ENCODE results near the gene ADRA2A. TPM values are rescaled to one million over a fixed set of nuclear protein-coding genes. Genes with fewer than 3 reads are reported as not detected.

The ADRA2A gene
- total RNA-seq, 1 experiment from 2014 or later: 0.24 TPM

DNA sequence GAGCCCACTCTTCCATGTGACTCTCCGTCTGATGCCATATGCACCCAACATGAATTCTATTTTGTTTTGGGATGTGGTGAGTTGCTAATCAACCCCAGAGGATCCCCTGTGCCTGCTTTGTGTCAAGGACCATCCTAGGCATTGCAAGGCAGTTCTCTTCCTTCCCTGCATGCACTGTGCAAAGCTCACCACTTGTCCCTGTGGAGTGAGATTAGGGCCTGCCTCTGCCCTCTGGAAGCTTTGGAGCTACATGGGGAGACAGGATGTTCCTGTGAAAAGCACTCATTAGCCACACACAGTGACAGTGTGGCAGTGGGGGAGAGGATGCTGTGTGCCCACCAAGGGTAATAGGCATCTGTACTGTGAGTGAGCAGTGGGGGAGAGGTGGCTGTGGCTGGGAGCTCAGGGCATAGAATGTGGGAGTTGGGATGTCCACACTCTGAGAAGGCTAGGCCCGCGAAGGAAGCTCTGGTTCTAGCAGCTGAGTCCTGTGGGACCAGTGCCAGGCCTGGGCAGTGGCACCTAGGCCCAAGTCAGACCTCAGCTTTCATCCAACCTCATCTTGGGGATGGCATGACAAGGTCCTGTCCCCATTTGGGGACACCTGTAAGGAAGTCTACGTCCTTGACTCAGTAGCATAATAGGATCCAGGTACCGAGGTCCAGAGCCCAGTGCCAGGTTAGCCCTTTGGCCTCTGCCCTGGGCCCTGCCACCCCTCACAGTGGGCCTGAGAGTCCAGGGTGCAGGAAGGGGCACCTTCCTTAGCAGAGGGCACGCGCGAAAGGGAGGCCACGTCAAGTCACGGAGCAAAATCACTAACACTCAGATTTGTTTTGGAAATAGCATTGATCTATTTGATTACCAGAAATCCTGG is 6.6 kb downstream of the ADRA2A start:
- no peak for DNase-seq (ENCODE audit: low read depth)

DNA sequence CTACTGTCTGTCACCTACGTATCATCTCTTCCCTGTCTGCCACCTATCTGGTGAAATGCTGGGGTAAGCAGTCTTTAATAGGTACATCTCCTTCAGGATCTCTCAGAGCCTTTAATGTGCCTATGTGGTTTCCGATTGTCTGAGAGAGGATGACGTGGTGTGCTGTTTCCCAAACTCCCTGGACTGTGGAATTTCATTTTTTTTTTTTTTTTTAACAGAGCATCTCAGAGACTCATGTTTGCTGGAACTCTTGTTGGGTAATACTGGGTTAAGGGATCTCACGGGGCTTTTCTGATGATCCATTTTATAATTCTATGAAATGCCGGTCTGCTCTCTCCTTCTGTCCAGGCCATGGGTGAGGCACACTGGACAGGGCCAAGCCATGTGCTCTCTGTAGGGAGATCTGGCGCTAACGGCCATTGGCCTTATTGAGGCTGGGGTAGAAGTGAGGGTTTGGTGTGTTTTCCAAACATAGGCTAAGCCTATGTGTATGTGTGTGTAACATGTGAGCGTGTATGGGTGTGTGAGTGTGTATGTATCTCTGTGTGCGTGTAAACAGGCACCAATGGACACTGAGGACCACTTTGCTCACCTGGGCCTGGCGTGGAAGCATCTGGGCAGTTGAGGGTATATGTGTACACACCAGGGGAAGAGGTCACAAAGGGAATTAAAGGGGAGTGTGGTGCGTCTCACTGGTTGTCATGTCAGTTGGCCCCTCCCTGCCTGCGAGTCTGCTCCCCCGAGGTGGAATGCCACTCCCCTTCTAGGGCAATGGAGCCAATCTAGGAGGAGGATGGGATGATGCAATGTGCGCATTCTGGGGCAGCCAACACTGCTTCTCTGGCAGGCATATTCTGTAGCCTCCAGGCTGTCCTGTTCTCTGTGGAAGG is 7.8 kb downstream of the ADRA2A start:
- DNase-seq (ENCODE audit: low read depth): no peak

DNA sequence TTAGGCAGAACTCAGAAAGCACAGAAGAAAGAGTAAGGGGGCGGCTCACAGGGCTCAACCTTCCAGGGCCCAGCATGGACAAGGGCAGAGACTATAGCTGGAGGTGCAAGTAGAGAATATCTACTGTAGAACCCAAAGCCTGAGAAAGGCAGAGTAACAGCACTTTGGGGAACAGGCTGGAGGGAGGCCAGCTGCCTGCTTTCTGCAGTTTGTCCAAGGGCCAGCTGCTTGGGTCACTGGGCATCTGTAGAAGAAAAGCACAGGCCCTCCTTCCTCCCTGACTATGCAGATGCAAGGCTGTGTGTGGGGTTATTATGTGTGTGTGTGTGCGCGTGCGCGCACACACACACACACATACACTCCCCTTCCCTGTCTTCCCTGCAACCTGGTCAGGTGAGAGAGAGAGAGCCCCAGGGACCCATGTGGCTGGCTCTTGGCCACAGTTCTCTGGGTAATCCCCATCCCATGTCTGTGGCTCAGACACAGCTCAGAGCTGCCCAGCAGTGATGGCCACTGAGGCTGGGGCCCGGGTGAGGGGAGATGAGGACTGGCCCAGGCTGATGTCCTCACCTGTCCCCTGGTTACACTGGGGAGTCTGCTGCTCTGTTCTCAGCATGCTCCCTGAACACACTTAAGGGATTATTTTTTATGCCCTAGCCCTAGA is 9.0 kb downstream of the ADRA2A start:
- DNase-seq (ENCODE audit: low read depth): no peak

DNA sequence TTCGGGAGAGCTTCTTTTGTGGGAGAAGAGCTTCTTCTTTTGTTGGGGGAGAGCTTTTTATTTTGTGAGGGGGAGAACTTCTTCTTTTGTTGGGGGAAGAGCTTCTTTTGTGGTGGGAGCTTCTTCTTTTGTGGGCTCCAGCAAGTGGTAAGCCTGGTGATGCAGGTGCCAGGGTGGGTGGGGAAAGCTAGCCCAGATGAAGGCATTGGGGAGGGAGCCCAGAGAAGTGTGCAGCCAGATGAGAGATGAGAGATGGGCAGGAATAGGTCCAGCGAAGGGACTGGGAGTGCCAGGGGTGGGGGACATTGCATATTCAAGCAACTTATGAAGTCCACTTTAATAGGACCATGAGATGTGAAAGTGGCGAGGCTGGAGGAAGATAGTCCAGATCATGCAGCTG is 9.7 kb downstream of the ADRA2A start:
- DNase-seq (ENCODE audit: low read depth): no peak

DNA sequence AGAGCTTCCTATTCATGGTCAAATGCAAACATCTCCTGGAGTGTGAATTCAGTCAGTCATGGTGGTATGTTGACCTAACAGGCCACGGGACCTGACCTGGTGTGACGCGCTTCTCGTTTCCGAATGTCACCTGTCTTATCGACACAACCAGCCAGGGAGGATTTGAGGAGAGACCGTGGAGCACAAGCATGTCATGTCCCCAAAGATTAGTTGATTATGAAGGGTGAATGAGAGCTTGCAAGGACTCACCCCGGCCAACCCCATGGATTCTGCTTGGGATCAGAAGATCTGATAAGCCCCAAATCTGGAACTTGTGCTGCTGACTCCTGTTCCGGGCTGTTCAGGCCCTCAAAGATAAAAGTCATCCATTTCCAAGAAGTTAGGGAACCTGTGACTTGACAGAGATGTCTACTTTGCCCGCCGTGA is 10.5 kb downstream of the ADRA2A start:
- DNase-seq (ENCODE audit: low read depth): no peak

DNA sequence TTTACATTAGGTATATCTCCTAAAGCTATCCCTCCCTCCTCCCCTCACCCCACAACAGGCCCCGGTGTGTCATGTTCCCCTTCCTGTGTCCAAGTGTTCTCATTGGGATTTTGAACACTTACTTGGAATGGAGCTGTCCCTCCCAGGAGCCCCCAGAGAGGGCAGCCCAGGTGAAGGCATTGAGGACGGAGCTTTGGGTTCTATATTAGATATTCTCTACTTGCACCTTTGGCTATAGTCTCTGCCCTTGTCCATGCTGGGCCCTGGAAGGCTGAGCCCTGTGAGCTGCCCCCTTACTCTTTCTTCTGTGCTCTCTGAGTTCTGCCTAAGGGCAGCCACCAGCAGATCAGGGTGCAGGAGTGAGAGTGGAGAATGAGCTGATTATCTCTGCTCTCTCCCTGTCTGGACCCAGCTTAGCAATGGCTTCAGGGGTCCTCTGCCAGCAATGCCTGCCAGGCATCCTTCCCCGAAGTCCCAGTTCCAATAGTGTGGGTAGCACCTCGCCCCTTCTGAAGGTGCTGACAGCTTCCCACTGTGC is 11.2 kb downstream of the ADRA2A start:
- no peak for DNase-seq (ENCODE audit: low read depth)

DNA sequence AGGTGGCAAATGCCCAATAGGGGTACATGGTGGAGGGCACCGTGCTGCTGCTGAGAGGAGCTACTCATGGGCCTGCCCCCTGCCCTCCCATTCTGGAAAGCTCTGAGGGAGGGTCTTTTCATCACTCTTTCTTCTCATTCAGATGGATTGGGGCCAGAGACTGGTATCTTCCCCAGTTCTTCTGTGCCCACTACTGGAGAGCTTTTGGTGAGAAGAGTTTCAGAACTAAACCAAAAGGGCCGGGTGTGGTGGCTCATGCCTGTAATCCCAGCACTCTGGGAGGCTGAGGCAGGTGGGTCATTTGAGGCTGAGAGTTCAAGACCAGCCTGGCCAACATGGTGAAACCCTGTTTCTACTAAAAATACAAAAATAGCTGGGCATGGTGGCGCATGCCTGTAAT is 12.5 kb downstream of the ADRA2A start:
- no peak for DNase-seq (ENCODE audit: low read depth)

DNA sequence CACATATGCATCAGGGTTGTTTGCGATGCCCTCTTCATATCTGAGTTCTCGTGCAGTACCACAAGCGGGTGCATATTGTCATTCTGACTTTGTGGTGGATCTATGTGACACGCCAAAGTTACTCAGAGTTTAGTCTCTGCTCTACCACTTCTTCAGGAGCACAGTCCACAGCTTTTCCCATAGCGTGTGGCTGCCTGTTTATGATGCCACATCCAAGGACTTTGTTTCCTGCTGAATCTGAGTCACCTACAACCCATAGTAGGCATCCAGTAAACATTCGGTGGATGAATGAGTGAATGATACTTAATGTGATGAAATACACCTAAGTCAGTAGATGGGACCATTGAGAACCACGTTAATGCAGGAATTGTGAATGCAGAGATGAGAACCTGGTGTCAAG is 15.0 kb downstream of the ADRA2A start:
- no peak for DNase-seq (ENCODE audit: low read depth)

DNA sequence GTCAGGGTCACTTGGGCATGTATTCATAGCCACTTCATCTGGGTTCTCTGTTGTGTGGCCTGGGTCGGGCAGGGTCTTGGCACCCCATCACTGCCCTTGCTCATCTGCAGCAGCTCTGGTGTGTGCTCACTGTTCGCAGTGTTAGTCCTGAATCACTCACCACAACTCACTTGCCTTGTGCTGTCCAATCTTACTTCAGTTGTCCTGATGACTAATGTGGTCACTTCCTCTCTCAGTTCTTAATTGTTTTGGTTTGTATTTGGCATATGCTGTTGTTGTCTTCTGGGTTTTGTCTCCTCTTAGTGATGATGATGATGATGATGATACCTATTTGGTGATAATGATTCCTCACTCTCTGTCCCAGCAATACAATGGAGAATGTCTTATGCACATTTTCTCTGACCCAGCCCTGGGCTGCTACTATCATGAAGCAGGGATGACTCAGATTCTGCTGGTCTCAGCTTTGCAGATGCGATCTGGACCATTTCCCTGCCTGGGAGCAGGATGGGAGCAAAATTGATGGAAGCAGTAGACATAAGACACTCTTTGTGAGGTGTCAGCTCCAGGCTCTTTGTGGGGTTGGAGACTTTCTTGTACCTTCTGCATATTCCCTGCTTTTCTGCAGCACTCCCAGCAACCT is 17.0 kb downstream of the ADRA2A start:
- DNase-seq (ENCODE audit: low read depth): peak; percentile 33

DNA sequence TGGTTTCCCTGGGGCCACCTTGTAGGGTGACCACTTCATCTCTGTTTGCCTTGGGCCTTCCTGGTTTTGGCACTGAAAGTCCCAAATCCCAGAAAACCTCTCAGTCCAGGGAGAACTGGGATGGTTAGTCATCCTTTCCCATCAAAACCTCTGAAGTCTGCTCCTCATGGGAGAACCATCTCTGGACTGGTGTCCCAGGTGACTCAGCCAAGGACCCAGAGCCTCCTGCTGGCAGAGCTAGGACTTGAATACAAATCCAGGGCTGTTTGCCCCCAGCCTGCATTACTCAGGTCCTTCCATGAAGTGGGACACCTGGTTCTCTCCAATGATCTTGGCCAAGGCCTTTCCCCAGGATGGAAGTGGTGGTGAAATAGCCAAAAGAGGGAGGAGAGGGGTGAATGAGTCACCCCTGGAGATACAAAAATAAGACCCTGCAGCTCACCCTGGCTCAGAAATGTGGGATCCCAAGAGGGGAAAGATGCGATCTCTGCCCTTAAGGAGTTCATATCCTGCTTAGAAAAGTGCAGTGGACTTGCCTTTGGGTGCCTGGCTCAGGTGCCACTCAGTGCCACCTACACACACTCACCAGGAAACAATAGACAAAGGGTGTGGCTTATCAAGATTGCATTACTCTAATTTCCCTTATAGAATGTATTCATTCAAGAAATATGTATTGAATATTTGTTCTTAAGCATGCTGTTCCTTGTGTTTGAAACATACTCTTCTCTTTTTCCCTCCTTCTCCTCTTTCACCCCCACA is 22.0 kb downstream of the ADRA2A start:
- no peak for DNase-seq (ENCODE audit: low read depth)

DNA sequence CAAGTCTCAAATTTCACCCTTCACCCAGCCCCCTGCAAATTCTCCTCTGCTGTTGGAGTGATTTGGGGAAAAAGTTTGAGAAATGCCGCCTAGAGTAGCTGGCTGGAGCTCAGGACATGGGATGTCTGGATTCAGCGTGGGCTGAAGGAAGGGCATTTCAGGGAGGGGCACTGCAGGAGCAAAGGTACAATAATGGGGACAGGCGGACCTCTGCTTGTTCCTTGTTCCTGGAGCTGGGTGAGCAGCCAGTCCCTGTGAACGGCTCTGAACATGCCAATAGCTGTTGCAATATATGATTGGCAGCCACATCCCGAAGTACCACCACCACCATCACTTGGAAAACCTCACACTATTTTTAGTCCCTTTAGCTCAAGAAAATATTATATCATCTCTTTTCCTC is 23.4 kb downstream of the ADRA2A start:
- DNase-seq (ENCODE audit: low read depth): no peak

DNA sequence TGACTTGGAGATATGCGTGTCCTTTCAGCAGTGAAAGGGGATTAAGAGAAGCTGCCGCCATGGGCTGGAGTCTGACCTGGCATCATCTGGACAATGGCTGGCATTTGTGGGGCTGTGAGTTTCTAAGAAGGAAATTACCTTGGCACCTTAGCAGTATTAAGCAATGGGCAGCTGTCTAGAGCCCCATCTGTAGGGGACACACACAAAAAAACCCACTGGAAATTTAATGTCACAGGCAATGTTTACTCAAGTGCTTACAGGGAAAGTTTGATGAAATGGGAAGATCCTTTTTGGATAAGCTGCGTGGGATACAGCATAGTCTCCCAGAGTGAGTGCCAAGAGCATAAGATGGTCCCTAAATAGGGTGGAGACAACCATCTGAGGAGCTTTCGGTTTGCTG is 25.0 kb downstream of the ADRA2A start:
- DNase-seq (ENCODE audit: low read depth): no peak

DNA sequence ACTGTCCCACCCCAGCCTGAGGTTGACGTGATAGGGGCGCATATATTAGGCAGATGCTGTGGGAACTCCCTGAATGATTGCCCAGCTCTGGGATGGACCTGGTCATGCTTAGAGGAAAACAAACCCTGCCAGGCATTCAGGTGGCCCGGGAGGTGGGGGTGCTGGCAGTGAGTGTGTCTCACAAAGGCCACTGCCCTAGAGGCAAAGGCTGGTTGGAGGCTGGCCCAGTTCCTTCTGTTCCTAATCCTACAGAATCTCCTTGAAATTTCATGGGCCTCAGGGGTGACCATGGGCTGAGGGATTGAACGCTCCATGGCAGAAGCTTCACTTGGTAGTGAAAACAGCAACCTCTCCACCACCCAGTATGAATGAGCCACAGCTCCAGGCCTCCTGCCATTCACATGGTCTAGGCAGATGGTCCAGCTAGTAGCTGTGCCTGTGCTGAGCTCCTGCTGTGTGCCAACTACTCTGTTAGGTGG is 25.6 kb downstream of the ADRA2A start:
- no peak for DNase-seq (ENCODE audit: low read depth)

DNA sequence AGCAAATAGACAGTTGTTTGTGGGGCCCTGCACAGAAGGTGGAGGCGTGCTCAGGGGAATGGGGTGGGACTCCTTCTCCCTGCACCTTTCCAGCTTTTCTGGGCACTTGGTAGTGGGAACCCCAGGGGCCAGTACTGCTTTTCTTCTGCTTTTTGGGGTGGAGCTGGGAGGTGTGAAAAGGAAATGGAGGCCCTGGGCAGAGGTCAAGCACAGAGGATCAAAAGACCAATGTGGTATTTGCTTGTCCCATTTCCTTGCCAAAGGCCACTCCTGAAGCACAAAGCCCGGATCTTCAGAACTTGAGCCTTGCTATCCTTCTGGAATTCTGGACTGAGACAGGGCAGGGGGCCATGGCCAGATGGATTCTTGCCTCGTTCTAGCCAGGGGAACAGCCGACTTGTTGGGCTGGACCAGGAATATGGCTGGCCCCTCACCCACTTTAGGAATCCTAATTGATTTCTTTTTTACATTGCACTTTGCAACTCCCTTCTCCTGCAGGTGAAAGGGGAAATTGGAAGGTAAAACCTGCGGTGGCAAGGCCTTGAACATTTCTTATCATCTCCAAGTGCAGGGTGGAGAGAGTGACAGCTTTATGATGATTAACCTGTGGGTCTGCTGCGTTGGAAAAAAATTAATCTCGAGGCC is 26.5 kb downstream of the ADRA2A start:
- DNase-seq (ENCODE audit: low read depth): no peak

DNA sequence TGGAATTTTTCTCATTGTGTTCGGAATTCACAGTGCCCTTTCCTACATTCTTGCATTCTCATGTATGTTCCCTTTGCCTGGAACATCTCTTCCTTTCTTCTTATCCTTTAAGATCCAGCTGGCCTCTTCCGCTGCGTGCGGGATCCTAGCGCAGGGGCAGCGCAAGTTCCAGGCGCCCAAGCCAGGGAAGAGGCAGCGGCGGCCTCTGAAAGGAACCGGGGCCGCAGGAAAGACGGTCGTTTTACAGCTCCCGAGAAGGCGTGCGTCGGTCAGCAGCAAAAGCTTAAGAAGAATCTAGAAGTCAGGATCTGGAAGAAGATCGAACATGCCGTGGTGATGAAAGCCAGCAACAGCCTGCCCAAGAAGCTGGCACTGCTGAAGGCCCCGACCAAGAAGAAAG is 28.0 kb downstream of the ADRA2A start:
- no peak for DNase-seq (ENCODE audit: low read depth)

DNA sequence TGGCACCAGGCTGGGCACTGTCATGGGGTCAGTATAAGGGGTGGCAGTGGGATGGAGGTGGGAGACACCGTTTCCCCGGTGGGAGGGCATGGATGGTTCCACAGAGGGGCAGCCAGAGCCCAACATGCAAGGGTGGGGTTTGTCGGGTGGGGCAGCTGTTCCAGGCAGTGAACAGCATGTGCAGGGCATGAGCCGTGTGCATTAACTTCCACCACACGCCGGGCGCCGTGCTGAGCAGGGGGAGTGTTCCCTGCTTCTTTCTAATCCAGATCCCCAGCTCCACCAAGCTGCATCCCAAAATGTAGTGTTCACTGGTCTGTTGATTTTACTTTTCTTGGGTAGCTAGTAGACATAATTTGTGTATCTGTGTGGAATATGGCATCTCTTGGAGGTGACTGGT is 29.3 kb downstream of the ADRA2A start:
- DNase-seq (ENCODE audit: low read depth): no peak

DNA sequence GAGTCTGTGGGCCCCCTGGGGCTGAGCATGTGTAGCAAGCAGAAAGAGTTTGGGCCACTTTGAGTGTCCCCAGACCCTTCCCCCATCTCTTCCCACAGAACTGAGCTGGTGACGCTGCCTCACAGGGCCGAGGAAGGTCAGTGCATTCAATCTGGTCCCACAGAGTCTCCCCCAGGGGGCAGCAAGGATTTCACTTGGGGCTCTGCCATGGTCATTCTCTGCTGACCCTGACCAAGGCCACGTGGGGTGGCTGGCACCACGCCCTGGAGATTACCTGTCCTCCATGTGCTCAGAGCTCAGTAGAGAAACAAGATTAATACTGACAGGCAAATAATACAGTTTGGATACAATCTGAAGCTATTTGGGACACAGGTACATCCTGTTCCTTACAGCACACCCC is 30.2 kb downstream of the ADRA2A start:
- DNase-seq (ENCODE audit: low read depth): no peak

DNA sequence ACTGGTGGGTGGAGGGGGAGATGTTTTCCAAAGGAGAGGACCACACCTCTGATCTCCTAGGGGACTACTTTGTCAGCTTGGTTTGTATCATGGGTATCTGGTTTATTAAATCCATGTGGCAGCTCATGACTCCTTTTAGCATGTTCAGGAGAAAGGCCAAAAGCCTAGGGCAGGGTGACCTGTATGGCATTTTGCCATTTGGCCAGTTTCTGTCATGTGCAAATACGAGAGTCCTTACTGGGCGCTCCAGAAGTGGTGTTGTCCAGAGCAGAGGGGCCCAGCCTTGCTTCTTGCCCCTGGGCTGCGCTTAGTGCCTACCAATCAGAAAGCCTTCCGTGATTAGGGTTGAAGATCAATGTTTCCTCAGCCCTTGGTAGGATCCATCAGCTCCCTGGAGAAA is 31.0 kb downstream of the ADRA2A start:
- no peak for DNase-seq (ENCODE audit: low read depth)

DNA sequence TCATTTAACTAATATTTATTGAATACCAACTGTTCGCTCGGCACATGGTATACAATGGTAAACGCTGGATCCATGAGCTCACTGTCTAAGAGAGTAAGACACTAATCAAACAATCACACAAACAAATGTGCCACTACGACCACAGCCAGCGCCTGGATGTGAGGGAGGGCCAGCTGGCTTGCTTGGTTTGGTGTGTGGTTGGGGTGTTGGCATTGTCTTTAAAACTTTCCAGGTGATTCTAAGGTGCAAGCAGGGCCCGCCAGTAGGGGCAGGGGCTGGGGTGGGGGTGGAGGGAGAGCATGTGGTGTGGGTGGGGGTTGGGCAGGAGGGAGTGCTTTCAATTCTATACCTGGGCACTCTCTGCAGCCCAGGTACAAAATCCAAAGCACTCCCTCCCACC is 31.6 kb downstream of the ADRA2A start:
- no peak for DNase-seq (ENCODE audit: low read depth)
